Smooth muscle cell (in vitro differentiated cells): ENCODE measurements around the gene RNF114. TPM values are rescaled to one million over a fixed set of nuclear protein-coding genes. Genes with fewer than 3 reads are reported as not detected.

ENCODE experiments used
- DNase-seq: peaks from one replicate; lab custom pipeline; 2025; ENCODE audit not compliant: unreplicated experiment; lab: John Stamatoyannopoulos, UW
- H2AFZ ChIP-seq: fragments of 200-600 bp; sonication (generic); 2 replicates; pipeline ENCODE4 v1.6.0; 2016; ENCODE audit warnings: antibody characterized with exemption, low read depth, mild to moderate bottlenecking
- H3F3A ChIP-seq: fragments of 200-600 bp; sonication (generic); 2 replicates; pipeline ENCODE4 v1.6.0; 2017; ENCODE audit warnings: antibody characterized with exemption, low read depth
- H3K27ac ChIP-seq: fragments of 200-600 bp; sonication (generic); 2 replicates; pipeline ENCODE4 v1.5.1; 2016; ENCODE audit warnings: low read depth, mild to moderate bottlenecking
- H3K27me3 ChIP-seq: fragments of 200-600 bp; sonication (generic); 2 replicates; pipeline ENCODE4 v1.6.1; 2016; ENCODE audit warnings: low read depth, mild to moderate bottlenecking
- H3K36me3 ChIP-seq: fragments of 200-600 bp; sonication (generic); 2 replicates; pipeline ENCODE4 v1.5.1; 2016; ENCODE audit warnings: low read depth
- H3K4me1 ChIP-seq: fragments of 200-600 bp; sonication (generic); 2 replicates; pipeline ENCODE4 v1.5.1; 2016; ENCODE audit warnings: low read depth
- H3K4me2 ChIP-seq: fragments of 200-600 bp; sonication (generic); 2 replicates; pipeline ENCODE4 v1.6.0; 2016; ENCODE audit warnings: mild to moderate bottlenecking
- H3K4me3 ChIP-seq: fragments of 200-600 bp; sonication (generic); 2 replicates; pipeline ENCODE4 v1.5.1; 2016; ENCODE audit warnings: mild to moderate bottlenecking
- H3K79me2 ChIP-seq: fragments of 200-600 bp; sonication (generic); 2 replicates; pipeline ENCODE4 v1.6.0; 2016; ENCODE audit warnings: low read depth, mild to moderate bottlenecking
- H3K9ac ChIP-seq: fragments of 200-600 bp; sonication (generic); 2 replicates; pipeline ENCODE4 v1.6.0; 2016; ENCODE audit warnings: low read depth
- H3K9me3 ChIP-seq: fragments of 200-600 bp; sonication (generic); replicated peaks from 2 replicates; pipeline ENCODE4 v1.5.1; 2016; ENCODE audit warnings: low read depth
- H4K20me1 ChIP-seq: fragments of 200-600 bp; sonication (generic); 2 replicates; pipeline ENCODE4 v1.6.0; 2016; ENCODE audit warnings: low read depth
- CTCF ChIP-seq: fragments of 200-600 bp; sonication (generic); IDR thresholded peaks from 2 replicates; pipeline ENCODE4 v1.5.1; 2017; ENCODE audit warnings: borderline replicate concordance, mild to moderate bottlenecking, antibody characterized with exemption; ENCODE audit not compliant: insufficient read depth, poor library complexity, severe bottlenecking
- WGBS: methylation state at CpG from one replicate; pipeline ENCODE4 v1.1.7; 2016; ENCODE audit warnings: low lambda C conversion rate; 5-methylcytosine and 5-hydroxymethylcytosine counted together
- polyA plus RNA-seq: library from polyadenylated mRNA; unstranded; fragments of >200 nt; fragmentation: Nextera tagmentation; extraction: Ambion mirVana; gene quantifications from 2 replicates; pipeline ENCODE4 v1.2.1, GENCODE V29; 2016
- total RNA-seq: library from RNA; depleted of rRNA; stranded (reverse); fragments of >200 nt; gene quantifications from 2 replicates; pipeline ENCODE4 v1.2.3, GENCODE V29; 2014

RNF114 gene
- total and polyA plus RNA-seq, 2 experiments from 2014 or later = 54.2 to 80.5 TPM

- no peak for TF ChIP-seq CTCF
- Histone ChIP-seq H3K9me3 (no peaks in the 10 kb centered on the region), H4K20me1 (peaks cover 39% of the 10 kb centered on the region), H3F3A (peaks cover 35% of the 10 kb centered on the region), H3K36me3 (no peaks in the 10 kb centered on the region), H3K4me1 (peaks cover 60% of the 10 kb centered on the region), H3K27ac (peak overlapping the region; percentile 29), H3K79me2 (peaks cover 39% of the 10 kb centered on the region), H3K4me2 (peak overlapping the region; percentile 93), H2AFZ (no peak overlapping the region), H3K27me3 (no peaks in the 10 kb centered on the region), H3K4me3 (no peak overlapping the region), H3K9ac (no peak overlapping the region)
- DNase-seq = no peak
- 73% methylated on average over 15 of the region's 15 CpGs for WGBS
Observed at GRCh38 chr20:49987015-49987867, 51.0 kb downstream of the RNF114 start.

GRCh38 chr20:49987868-49988690 lies 51.9 kb downstream of the RNF114 start:
- 73% methylated on average over 18 of the region's 18 CpGs for WGBS
- Histone ChIP-seq H2AFZ (no peak overlapping the region), H3K79me2 (peaks cover 37% of the 10 kb centered on the region), H3K4me3 (no peak overlapping the region), H3K4me2 (peak overlapping the region; percentile 78), H3K9me3 (no peaks in the 10 kb centered on the region), H3K27ac (peak overlapping the region; percentile 91), H4K20me1 (peaks cover 39% of the 10 kb centered on the region), H3K27me3 (no peaks in the 10 kb centered on the region), H3K9ac (no peak overlapping the region), H3K36me3 (no peaks in the 10 kb centered on the region), H3F3A (peaks cover 35% of the 10 kb centered on the region), H3K4me1 (peaks cover 58% of the 10 kb centered on the region)
- no peak for DNase-seq
- TF ChIP-seq CTCF = no peak

GRCh38 chr20:49989234-49990065 lies 53.3 kb downstream of the RNF114 start:
- H3K36me3 ChIP-seq = no peaks in the 10 kb centered on the region
- H3K27ac ChIP-seq = peak overlapping the region; percentile 91
- no peak for DNase-seq
- no peak overlapping the region for H3K4me3 ChIP-seq
- peaks cover 30% of the 10 kb centered on the region for H4K20me1 ChIP-seq
- H3K9ac ChIP-seq = peak overlapping the region; percentile 51
- H3K4me2 ChIP-seq = peak overlapping the region; percentile 78
- H3K4me1 ChIP-seq = peaks cover 49% of the 10 kb centered on the region
- no peak for TF ChIP-seq CTCF
- peaks cover 38% of the 10 kb centered on the region for H3F3A ChIP-seq
- H3K9me3 ChIP-seq = no peaks in the 10 kb centered on the region
- peak overlapping the region; percentile 54 for H2AFZ ChIP-seq
- WGBS = 13% methylated on average over 22 of the region's 22 CpGs
- H3K79me2 ChIP-seq = peaks cover 23% of the 10 kb centered on the region
- no peaks in the 10 kb centered on the region for H3K27me3 ChIP-seq
